CD14-positive monocyte (primary cell): ENCODE data around the gene KAZALD1. TPM values are rescaled to one million over a fixed set of nuclear protein-coding genes. Genes with fewer than 3 reads are reported as not detected.

Experiments used
- DNase-seq, 3 donors: peaks; one replicate each; pipeline ENCODE4 v3.0.0-alpha.2; 2011 to 2022
- H2AFZ ChIP-seq: 2 replicates; pipeline ENCODE4 v1.6.0; 2012; ENCODE audit warnings: mild to moderate bottlenecking, low read depth, low read length, inconsistent platforms; ENCODE audit not compliant: insufficient read depth, poor library complexity, severe bottlenecking
- H3K27ac ChIP-seq, 2 donors: 1 replicate in 1 of 2; 2 replicates in 1 of 2; pipeline ENCODE4 v1.5.1; 2012 to 2013; ENCODE audit warnings: low read length in 2 of 2, control low read depth in 1 of 2, inconsistent platforms in 1 of 2, low read depth in 1 of 2, mild to moderate bottlenecking in 1 of 2
- H3K27me3 ChIP-seq, 2 donors: one replicate each; pipeline versions ENCODE4 v1.6.0 to v1.6.1; 2011 to 2013; ENCODE audit warnings: low read length in 2 of 2; ENCODE audit not compliant: control insufficient read depth in 2 of 2, insufficient read depth in 2 of 2
- H3K36me3 ChIP-seq, 2 donors: replicated peaks in 1 of 2; 1 replicate in 1 of 2; 2 replicates in 1 of 2; pipeline versions ENCODE4 v1.5.1 to v1.6.1; 2012 to 2013; ENCODE audit warnings: low read length in 2 of 2, control low read depth in 1 of 2, inconsistent platforms in 1 of 2, mild to moderate bottlenecking in 1 of 2; ENCODE audit not compliant: insufficient read depth in 2 of 2, control insufficient read depth in 1 of 2
- H3K4me1 ChIP-seq, 2 donors: 1 replicate in 1 of 2; 2 replicates in 1 of 2; pipeline versions ENCODE4 v1.5.1 to v1.6.1; 2012 to 2013; ENCODE audit warnings: low read length in 2 of 2, control low read depth in 1 of 2, inconsistent platforms in 1 of 2, mild to moderate bottlenecking in 1 of 2, moderate library complexity in 1 of 2; ENCODE audit not compliant: insufficient read depth in 2 of 2, control insufficient read depth in 1 of 2
- H3K4me2 ChIP-seq: replicated peaks from 2 replicates; pipeline ENCODE3; 2012; ENCODE audit warnings: low read length, moderate library complexity, mild to moderate bottlenecking; ENCODE audit not compliant: poor library complexity, severe bottlenecking; ENCODE audit errors: extremely low read depth
- H3K4me3 ChIP-seq, 3 experiments: fragments of 200-600 bp in 1 of 3; sonication (generic) in 1 of 3; replicated peaks in 1 of 3; 1 replicate in 2 of 3; 2 replicates in 1 of 3; pipeline ENCODE4 v1.5.1; 2011 to 2013; ENCODE audit warnings: low read length in 3 of 3, mild to moderate bottlenecking in 3 of 3, control low read depth in 2 of 3, low read depth in 2 of 3, inconsistent platforms in 1 of 3, moderate library complexity in 1 of 3
- H3K79me2 ChIP-seq: 2 replicates; pipeline ENCODE4 v1.6.0; 2012; ENCODE audit warnings: mild to moderate bottlenecking, control low read depth, inconsistent platforms, low read length, moderate library complexity; ENCODE audit not compliant: insufficient read depth
- H3K9ac ChIP-seq: 2 replicates; pipeline ENCODE4 v1.6.0; 2017; ENCODE audit warnings: low read length, mild to moderate bottlenecking; ENCODE audit not compliant: insufficient read depth, poor library complexity, severe bottlenecking
- H3K9me3 ChIP-seq, 2 donors: replicated peaks in 1 of 2; 1 replicate in 1 of 2; 2 replicates in 1 of 2; pipeline versions ENCODE4 v1.5.1 to v1.6.1; 2012 to 2013; ENCODE audit warnings: low read length in 2 of 2, control low read depth in 1 of 2; ENCODE audit not compliant: control insufficient read depth in 1 of 2, insufficient read depth in 1 of 2
- H4K20me1 ChIP-seq: 2 replicates; pipeline ENCODE4 v1.6.0; 2012; ENCODE audit warnings: mild to moderate bottlenecking, low read length, control low read depth, moderate library complexity; ENCODE audit not compliant: insufficient read depth
- H3K27ac Mint-ChIP-seq, 7 donors: one replicate each; pipeline ENCODE4 v1.8.0; 2020; ENCODE audit warnings: mild to moderate bottlenecking in 7 of 7, mixed read lengths in 7 of 7, moderate library complexity in 6 of 7, inconsistent platforms in 2 of 7
- H3K27me3 Mint-ChIP-seq, 3 donors: one replicate each; pipeline ENCODE4 v1.8.0; 2021 to 2022; ENCODE audit warnings: low read depth in 3 of 3, mild to moderate bottlenecking in 3 of 3, mixed read lengths in 3 of 3, moderate library complexity in 3 of 3, inconsistent platforms in 1 of 3
- H3K36me3 Mint-ChIP-seq, 2 donors: one replicate each; pipeline ENCODE4 v1.8.0; 2020; ENCODE audit warnings: mixed read lengths in 2 of 2, inconsistent platforms in 1 of 2, mild to moderate bottlenecking in 1 of 2
- H3K4me1 Mint-ChIP-seq: one replicate; pipeline ENCODE4 v1.8.0; 2020; ENCODE audit warnings: mild to moderate bottlenecking, mixed read lengths
- H3K4me3 Mint-ChIP-seq, 2 donors: one replicate each; pipeline ENCODE4 v1.8.0; 2020; ENCODE audit warnings: mild to moderate bottlenecking in 2 of 2, mixed read lengths in 2 of 2, moderate library complexity in 1 of 2
- H3K9me3 Mint-ChIP-seq, 7 donors: one replicate each; pipeline ENCODE4 v1.8.0; 2020 to 2022; ENCODE audit warnings: mixed read lengths in 7 of 7, mild to moderate bottlenecking in 6 of 7, moderate library complexity in 6 of 7, inconsistent platforms in 2 of 7
- WGBS: methylation state at CpG from one replicate; pipeline ENCODE4 v1.1.5; 2013; ENCODE audit warnings: missing lambda C conversion rate; ENCODE audit not compliant: insufficient coverage; 5-methylcytosine and 5-hydroxymethylcytosine counted together
- intact Hi-C, 2 donors: fragments of 100-400 bp; cut with micrococcal nuclease; formaldehyde crosslinking; loops; one replicate each; pipeline versions ENCODE4 v1.15.0 to v1.15.1; 2023
- polyA plus RNA-seq, 3 donors: library from polyadenylated mRNA; depleted of rRNA in 1 of 3; unstranded in 2 of 3; stranded (reverse) in 1 of 3; fragments of 300-500 nt in 2 of 3; fragments of >200 nt in 1 of 3; fragmentation: Illumina TruSeq in 2 of 3; gene quantifications; 1 replicate in 2 of 3; 2 replicates in 1 of 3; pipeline ENCODE4 v1.2.3, GENCODE V29; 2012 to 2021
- TF ChIP-seq, protein P1 (sequence below): fragments of 200-600 bp; IDR thresholded peaks from one replicate; pipeline ENCODE4 v1.8.0; 2022; ENCODE audit warnings: antibody characterized with exemption, mild to moderate bottlenecking

The KAZALD1 gene
- polyA plus RNA-seq, 3 donors = 0.15 to 6.6 (median 0.53) TPM

DNA sequence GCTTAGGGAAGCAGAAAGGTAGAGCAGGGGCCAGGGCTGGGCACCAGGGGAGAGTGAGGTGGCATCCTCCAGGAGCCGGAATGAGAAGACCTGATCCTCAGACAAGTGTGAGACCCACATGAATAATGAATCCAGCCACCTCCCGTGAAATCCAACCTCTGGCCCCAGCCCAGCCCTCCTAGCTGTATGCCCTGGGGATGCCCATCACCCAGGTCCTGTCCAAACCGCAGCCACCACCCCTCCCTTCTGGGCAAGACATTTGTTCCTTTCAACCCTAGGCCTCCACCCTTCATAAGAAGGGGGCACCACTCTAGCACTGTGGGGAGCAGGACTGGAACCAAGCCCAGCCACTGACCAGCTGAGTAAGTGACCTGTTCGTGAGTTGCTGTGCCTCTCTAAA lies 40.5 kb upstream of the KAZALD1 start:
- Histone ChIP-seq H3K79me2 (no peaks in the 10 kb centered on the region), H2AFZ (no peak overlapping the region), H3K9ac (no peak overlapping the region), H3K27ac (no peak overlapping the region), H3K9me3 (no peaks in the 10 kb centered on the region), H3K4me2 (no peak overlapping the region), H3K27me3 (peaks cover 0 to 5% of the 10 kb centered on the region in 2 donors), H3K4me1 (peaks cover 18 to 26% of the 10 kb centered on the region in 2 donors), H3K36me3 (no peaks in the 10 kb centered on the region), H4K20me1 (no peaks in the 10 kb centered on the region), H3K4me3 (no peak overlapping the region)
- H3K9me3 Mint-ChIP-seq = peaks cover 0 to 3% (median 0%) of the 10 kb centered on the region in 7 donors
- H3K27me3 Mint-ChIP-seq = peaks cover 18 to 19% (median 18%) of the 10 kb centered on the region in 3 donors
- no peak overlapping the region for H3K4me3 Mint-ChIP-seq
- no peak overlapping the region for H3K27ac Mint-ChIP-seq
- peaks cover 29% of the 10 kb centered on the region for H3K4me1 Mint-ChIP-seq
- no peaks in the 10 kb centered on the region for H3K36me3 Mint-ChIP-seq
- TF ChIP-seq, protein P1, sequence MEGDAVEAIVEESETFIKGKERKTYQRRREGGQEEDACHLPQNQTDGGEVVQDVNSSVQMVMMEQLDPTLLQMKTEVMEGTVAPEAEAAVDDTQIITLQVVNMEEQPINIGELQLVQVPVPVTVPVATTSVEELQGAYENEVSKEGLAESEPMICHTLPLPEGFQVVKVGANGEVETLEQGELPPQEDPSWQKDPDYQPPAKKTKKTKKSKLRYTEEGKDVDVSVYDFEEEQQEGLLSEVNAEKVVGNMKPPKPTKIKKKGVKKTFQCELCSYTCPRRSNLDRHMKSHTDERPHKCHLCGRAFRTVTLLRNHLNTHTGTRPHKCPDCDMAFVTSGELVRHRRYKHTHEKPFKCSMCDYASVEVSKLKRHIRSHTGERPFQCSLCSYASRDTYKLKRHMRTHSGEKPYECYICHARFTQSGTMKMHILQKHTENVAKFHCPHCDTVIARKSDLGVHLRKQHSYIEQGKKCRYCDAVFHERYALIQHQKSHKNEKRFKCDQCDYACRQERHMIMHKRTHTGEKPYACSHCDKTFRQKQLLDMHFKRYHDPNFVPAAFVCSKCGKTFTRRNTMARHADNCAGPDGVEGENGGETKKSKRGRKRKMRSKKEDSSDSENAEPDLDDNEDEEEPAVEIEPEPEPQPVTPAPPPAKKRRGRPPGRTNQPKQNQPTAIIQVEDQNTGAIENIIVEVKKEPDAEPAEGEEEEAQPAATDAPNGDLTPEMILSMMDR = no peak
- intact Hi-C loops = no loop called here
- DNase-seq = no peak
- WGBS = 97% methylated on average over 3 of the region's 4 CpGs

DNA sequence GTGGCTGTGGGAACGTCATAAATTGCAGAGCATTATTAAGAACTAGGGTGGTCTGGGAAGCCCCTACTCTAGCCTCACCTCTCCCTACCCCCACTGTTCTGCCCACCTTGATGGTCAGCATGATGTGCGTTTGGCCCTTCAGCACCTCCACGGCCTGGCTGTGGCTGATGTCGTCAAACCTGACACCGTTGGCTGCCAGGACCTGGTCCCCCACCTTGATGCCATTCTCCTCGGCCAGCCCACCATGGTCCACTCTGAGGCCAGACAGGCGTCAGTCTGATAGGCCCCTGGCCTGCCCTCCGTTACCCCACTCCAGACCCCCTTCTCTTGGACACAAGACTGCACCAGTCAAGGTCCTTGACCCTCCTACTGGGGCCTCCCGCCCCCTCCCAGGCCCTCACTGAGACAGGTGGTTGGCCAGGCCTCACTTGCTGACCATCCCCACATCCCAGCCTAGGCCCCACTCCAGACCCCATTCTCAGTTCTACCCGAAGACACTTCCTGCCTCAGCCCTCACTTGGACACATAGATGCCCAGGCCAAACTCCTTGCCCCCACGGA lies 40.0 kb upstream of the KAZALD1 start:
- Histone ChIP-seq H3K36me3 (no peaks in the 10 kb centered on the region), H3K27ac (no peak overlapping the region), H3K9me3 (no peaks in the 10 kb centered on the region), H3K9ac (no peak overlapping the region), H3K27me3 (peaks cover 0 to 5% of the 10 kb centered on the region in 2 donors), H3K4me1 (peaks cover 22 to 26% of the 10 kb centered on the region in 2 donors), H3K79me2 (no peaks in the 10 kb centered on the region), H2AFZ (no peak overlapping the region), H3K4me2 (no peak overlapping the region), H3K4me3 (no peak overlapping the region), H4K20me1 (no peaks in the 10 kb centered on the region)
- 97% methylated on average over 10 of the region's 11 CpGs for WGBS
- Mint-ChIP-seq H3K4me1 (peaks cover 29% of the 10 kb centered on the region), H3K4me3 (no peak overlapping the region), H3K36me3 (no peaks in the 10 kb centered on the region), H3K27me3 (peaks cover 14 to 19% (median 18%) of the 10 kb centered on the region in 3 donors), H3K27ac (no peak overlapping the region), H3K9me3 (peaks cover 0 to 3% (median 0%) of the 10 kb centered on the region in 7 donors)
- intact Hi-C loops = no loop called here
- TF ChIP-seq, protein P1 = no peak
- no peak for DNase-seq
